AG04449 (cell line): ENCODE measurements around the gene ADCK2.

ENCODE experiments used
- CTCF ChIA-PET: fragments of 350-600 bp; formaldehyde crosslinking; extraction: SDS; loops from one replicate; lab custom pipeline; 2021; ENCODE audit warnings: antibody characterized with exemption; lab: Yijun Ruan, JAX
- POLR2A ChIA-PET: fragments of 400-600, 350-600 bp; formaldehyde crosslinking; extraction: SDS; loops from one replicate; lab custom pipeline; 2020; ENCODE audit warnings: antibody characterized with exemption, inconsistent platforms; lab: Yijun Ruan, JAX
- DNase-seq: peaks from one replicate; pipeline ENCODE4 v3.0.0-alpha.2; 2010; ENCODE audit warnings: low read depth, low spot score
- H3K4me3 ChIP-seq: 2 replicates; pipeline ENCODE4 v1.5.1; 2011; ENCODE audit warnings: low read depth, mild to moderate bottlenecking, control low read depth, low read length
- CTCF ChIP-seq: IDR thresholded peaks from one replicate; pipeline ENCODE4 v1.5.1; 2011; ENCODE audit warnings: mild to moderate bottlenecking, moderate library complexity, low read length, control low read depth, inconsistent platforms; ENCODE audit not compliant: insufficient read depth; ENCODE audit errors: missing control alignments

The ADCK2 gene

GRCh38 chr7:140631602-140632001 is 41.1 kb upstream of the ADCK2 start:
- CTCF ChIA-PET: interaction anchor here (1.8 kb wide), 1 partner anchor 112 kb away, joined by 4 read pairs; no protein-coding TSS in a partner anchor
- TF ChIP-seq CTCF: no peak
- no peak overlapping the region for H3K4me3 ChIP-seq
- DNase-seq: no peak
- POLR2A ChIA-PET: no interaction called here

GRCh38 chr7:140635345-140635744 is 37.4 kb upstream of the ADCK2 start:
- ChIA-PET CTCF (interaction anchor here (1.2 to 6.0 kb wide), 2 partner anchors 18 to 119 kb away, joined by 3 to 24 read pairs; no protein-coding TSS in a partner anchor), POLR2A (no interaction called here)

GRCh38 chr7:140635816-140636215 is 36.9 kb upstream of the ADCK2 start:
- H3K4me3 ChIP-seq: no peak overlapping the region
- DNase-seq: no peak
- POLR2A ChIA-PET: no interaction called here
- TF ChIP-seq CTCF: no peak
- CTCF ChIA-PET: interaction anchor here (1.2 to 6.0 kb wide), 2 partner anchors 17 to 119 kb away, joined by 3 to 24 read pairs; no protein-coding TSS in a partner anchor

More at GRCh38 chr7:140635345-140635744, 37.4 kb upstream of the ADCK2 start:
- no peak for TF ChIP-seq CTCF
- H3K4me3 ChIP-seq: no peak overlapping the region
- no peak for DNase-seq

- no peak for TF ChIP-seq CTCF
- no peak for DNase-seq
- ChIA-PET POLR2A (no interaction called here), CTCF (interaction anchor here (1.7 to 6.0 kb wide), 3 partner anchors 10 to 121 kb away, joined by 5 to 24 read pairs (median 11); no protein-coding TSS in a partner anchor)
- H3K4me3 ChIP-seq: no peak overlapping the region
These were observed 35.3 kb upstream of the ADCK2 start for GRCh38 chr7:140637400-140637799.

- peak overlapping the region; percentile 10; the same call in 1 of the 2 replicates for H3K4me3 ChIP-seq
- CTCF ChIA-PET: interaction anchor here (1.1 to 6.0 kb wide), 8 partner anchors 11 to 121 kb away, joined by 3 to 24 read pairs (median 4); no protein-coding TSS in a partner anchor
- DNase-seq: no peak
- peak; percentile 22 for TF ChIP-seq CTCF
- POLR2A ChIA-PET: interaction anchor here (1.0 kb wide), 1 partner anchor 22 kb away, joined by 3 read pairs; no protein-coding TSS in a partner anchor
These were observed 34.5 kb upstream of the ADCK2 start for GRCh38 chr7:140638173-140638791.

GRCh38 chr7:140639366-140640053 is 33.2 kb upstream of the ADCK2 start:
- CTCF ChIA-PET: interaction anchor here (1.4 to 6.0 kb wide), 6 partner anchors 12 to 123 kb away, joined by 3 to 24 read pairs (median 4); no protein-coding TSS in a partner anchor
- peak overlapping the region; percentile 68 for H3K4me3 ChIP-seq
- POLR2A ChIA-PET: interaction anchor here (1.0 to 2.0 kb wide), 2 partner anchors 13 to 21 kb away, joined by 3 to 7 read pairs; no protein-coding TSS in a partner anchor
- no peak for TF ChIP-seq CTCF
- no peak for DNase-seq
